ENCODE results near the gene IGLL5. TPM values are rescaled to one million over a fixed set of nuclear protein-coding genes. Genes with fewer than 3 reads are reported as not detected.

Gene IGLL5
- total and polyA plus RNA-seq, 2 of the 13 experiments (the other 11 are each of a cell fraction or from before 2014, with no cell fraction given), result not detected

DNA sequence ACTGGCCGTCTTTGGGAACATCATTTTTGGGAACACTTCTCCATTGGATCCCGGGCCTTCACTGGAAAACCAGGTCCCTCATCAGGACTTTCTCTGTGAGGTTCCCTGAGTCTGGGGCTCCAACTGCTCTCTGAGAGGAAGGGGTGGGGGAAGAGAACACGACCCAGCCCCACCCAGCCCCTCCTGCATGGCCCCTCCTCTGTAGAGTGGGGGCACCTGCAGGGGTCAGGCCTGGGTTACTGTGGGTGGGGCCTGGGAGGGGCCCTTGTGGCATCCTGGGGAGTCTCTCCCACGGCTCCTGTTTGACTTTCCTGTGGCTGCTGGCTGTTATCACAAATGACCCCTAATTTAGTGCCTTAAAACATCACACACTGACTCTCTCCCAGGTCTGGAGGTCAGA, 36.3 kb downstream of the IGLL5 start:
- Histone ChIP-seq H3K4me1 (ENCODE audit: insufficient read depth, low read length) (no peaks in the 10 kb centered on the region), H3K9me3 (ENCODE audit: low read length) (no peaks in the 10 kb centered on the region), H3K36me3 (replicated peaks in 1 of 2; ENCODE audit: control insufficient read depth in 1 of 2, insufficient read depth in 2 of 2, low read length in 2 of 2) (no peaks in the 10 kb centered on the region), H3K27ac (ENCODE audit: extremely low read length, insufficient read depth, low read length) (no peak overlapping the region), H3K4me2 (ENCODE audit: low read depth, low read length) (no peak overlapping the region), H2AFZ (ENCODE audit: low read length) (no peak overlapping the region), H3K27me3 (ENCODE audit: control insufficient read depth in 1 of 2, insufficient read depth in 2 of 2, low read length in 2 of 2) (peaks cover 11 to 56% of the 10 kb centered on the region in 2 experiments; a peak in 4 of 5 replicates), H3K4me3 (replicated peaks in 1 of 3; ENCODE audit: insufficient read depth in 1 of 3, low read depth in 2 of 3, low read length in 3 of 3) (no peak overlapping the region), H3K9ac (ENCODE audit: insufficient read depth, low read depth, low read length) (no peak overlapping the region), H4K20me1 (ENCODE audit: insufficient read depth, low read length) (no peaks in the 10 kb centered on the region), H3K79me2 (ENCODE audit: insufficient read depth, low read length) (no peaks in the 10 kb centered on the region)
- TF ChIP-seq CBX1 (IDR thresholded peaks at IDR 0.05; ENCODE audit: low read depth) (no peak), ARID2 (CRISPR knock-in tag; IDR thresholded peaks at IDR 0.05; ENCODE audit: borderline replicate concordance) (no peak), SMYD3 (CRISPR knock-in tag; IDR thresholded peaks at IDR 0.05) (no peak), SP2 (CRISPR knock-in tag; IDR thresholded peaks at IDR 0.05) (no peak)
- CTCF ChIA-PET (ENCODE audit: low intra/inter-chr PET ratio, low total read pairs), result no interaction called here
- POLR2A ChIA-PET, result no interaction called here
- no TSS peak for BruUV-seq (replicated peaks)
- WGBS (ENCODE audit: low lambda C conversion rate), result 3% methylated on average over 4 of the region's 4 CpGs
- DNase-seq (ENCODE audit: low spot score) (no peak), ATAC-seq (no peak), FAIRE-seq (no peak)
- intact Hi-C loops (cut with micrococcal nuclease; ENCODE audit: unreplicated experiment) (no loop called here), in situ Hi-C loops (cut with HindIII; ENCODE audit: extremely low pct_ligation_motif_present, low pct_unique_long_range_greater_than_20kb) (no loop called here)

- H3K9me3 ChIP-seq (ENCODE audit: low read length), result no peaks in the 10 kb centered on the region
- ChIA-PET CTCF (ENCODE audit: low intra/inter-chr PET ratio, low total read pairs) (no interaction called here), POLR2A (no interaction called here)
- FAIRE-seq, result no peak
- in situ Hi-C loops (cut with HindIII; ENCODE audit: extremely low pct_ligation_motif_present, low pct_unique_long_range_greater_than_20kb), result no loop called here
- H3K27me3 ChIP-seq (ENCODE audit: control insufficient read depth in 1 of 2, insufficient read depth in 2 of 2, low read length in 2 of 2), result peaks cover 13 to 55% of the 10 kb centered on the region in 2 experiments; a peak in 4 of 5 replicates
- no peak overlapping the region for H3K4me2 ChIP-seq (ENCODE audit: low read depth, low read length)
- H3K4me3 ChIP-seq (replicated peaks in 1 of 3; ENCODE audit: insufficient read depth in 1 of 3, low read depth in 2 of 3, low read length in 3 of 3), result no peak overlapping the region
- H2AFZ ChIP-seq (ENCODE audit: low read length), result no peak overlapping the region
- no peaks in the 10 kb centered on the region for H4K20me1 ChIP-seq (ENCODE audit: insufficient read depth, low read length)
- intact Hi-C loops (cut with micrococcal nuclease; ENCODE audit: unreplicated experiment), result no loop called here
- no peak overlapping the region for H3K9ac ChIP-seq (ENCODE audit: insufficient read depth, low read depth, low read length)
- ATAC-seq, result no peak
- H3K27ac ChIP-seq (ENCODE audit: extremely low read length, insufficient read depth, low read length), result no peak overlapping the region
- no peak for DNase-seq (ENCODE audit: low spot score)
- H3K4me1 ChIP-seq (ENCODE audit: insufficient read depth, low read length), result no peaks in the 10 kb centered on the region
- H3K79me2 ChIP-seq (ENCODE audit: insufficient read depth, low read length), result no peaks in the 10 kb centered on the region
- H3K36me3 ChIP-seq (replicated peaks in 1 of 2; ENCODE audit: control insufficient read depth in 1 of 2, insufficient read depth in 2 of 2, low read length in 2 of 2), result no peaks in the 10 kb centered on the region
- TF ChIP-seq DRAP1 (CRISPR knock-in tag; IDR thresholded peaks at IDR 0.05) (no peak), SP4 (CRISPR knock-in tag; IDR thresholded peaks at IDR 0.05) (no peak)
- BruUV-seq (replicated peaks), result no TSS peak
- WGBS (ENCODE audit: low lambda C conversion rate), result 26% methylated on average over 9 of the region's 9 CpGs
Measured at GRCh38 chr22:22924369-22925145, 36.9 kb downstream of the IGLL5 start.
